Endothelial cell of hepatic sinusoid (primary cell): ENCODE data around the gene NR3C2.
"Not testable (repeated sequence)": the region's sequence is repeated elsewhere in the genome, so short reads cannot be mapped to it uniquely, and the experiment has no call there.

Experiments used
- in situ Hi-C: cut with HindIII; loops from 2 replicates; pipeline ENCODE4 v1.10.0; 2017; ENCODE audit warnings: low sequenced_read_pairs

Gene NR3C2

GRCh38 chr4:148226341-148226740 is 215.9 kb downstream of the NR3C2 start:
- in situ Hi-C loops: no loop called here

DNA sequence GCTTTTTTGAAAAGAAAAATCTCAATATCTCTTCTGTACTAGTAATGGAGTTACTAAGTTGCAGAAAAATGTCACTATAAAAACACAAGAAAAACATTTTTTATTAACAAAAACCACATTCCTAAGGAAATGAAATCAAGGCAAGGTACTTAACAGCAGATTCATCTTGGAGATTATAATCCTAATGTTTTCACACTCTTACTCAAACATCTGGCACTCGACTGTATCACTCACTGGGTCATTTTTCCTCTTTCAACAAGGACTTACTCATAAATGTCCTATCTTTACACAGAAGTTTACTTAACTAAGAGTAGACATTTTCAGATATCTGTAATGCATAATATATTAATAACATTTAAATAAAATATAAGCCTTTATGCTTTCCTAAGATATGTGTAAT is 216.6 kb downstream of the NR3C2 start:
- in situ Hi-C loops: no loop called here

- in situ Hi-C loops: no loop called here
Measured at GRCh38 chr4:148224476-148224875, 217.7 kb downstream of the NR3C2 start.

DNA sequence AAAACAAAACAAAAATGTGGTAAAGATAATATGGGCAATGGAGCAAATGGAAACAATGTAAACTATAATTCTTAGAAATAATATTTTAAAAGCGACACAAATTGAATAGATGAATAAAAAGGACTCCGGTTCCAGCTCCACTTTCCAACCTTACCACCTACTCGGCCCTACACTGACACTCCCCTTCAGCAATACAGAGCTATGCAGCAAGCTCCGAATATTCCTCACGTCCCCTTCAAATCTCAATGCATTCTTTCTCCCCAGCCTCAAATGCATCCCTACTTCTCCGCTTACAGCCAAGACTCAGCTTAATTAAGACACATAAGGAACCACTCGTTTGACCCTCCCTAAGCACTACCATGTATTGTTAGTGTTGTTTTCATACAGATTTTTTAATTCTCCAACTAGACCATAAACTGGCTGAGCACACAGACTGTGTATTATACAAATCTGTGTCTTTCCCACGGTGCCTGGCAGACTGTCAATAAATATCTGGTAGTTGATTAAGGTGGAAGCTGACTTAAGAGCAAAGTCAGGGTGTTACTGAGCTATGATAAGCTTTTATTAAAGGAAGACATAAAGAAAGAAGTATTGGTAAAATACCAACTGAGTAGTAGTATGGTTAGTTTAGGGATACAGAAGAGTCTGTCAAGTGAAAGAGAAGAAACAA is 219.1 kb downstream of the NR3C2 start:
- in situ Hi-C loops: no loop called here

DNA sequence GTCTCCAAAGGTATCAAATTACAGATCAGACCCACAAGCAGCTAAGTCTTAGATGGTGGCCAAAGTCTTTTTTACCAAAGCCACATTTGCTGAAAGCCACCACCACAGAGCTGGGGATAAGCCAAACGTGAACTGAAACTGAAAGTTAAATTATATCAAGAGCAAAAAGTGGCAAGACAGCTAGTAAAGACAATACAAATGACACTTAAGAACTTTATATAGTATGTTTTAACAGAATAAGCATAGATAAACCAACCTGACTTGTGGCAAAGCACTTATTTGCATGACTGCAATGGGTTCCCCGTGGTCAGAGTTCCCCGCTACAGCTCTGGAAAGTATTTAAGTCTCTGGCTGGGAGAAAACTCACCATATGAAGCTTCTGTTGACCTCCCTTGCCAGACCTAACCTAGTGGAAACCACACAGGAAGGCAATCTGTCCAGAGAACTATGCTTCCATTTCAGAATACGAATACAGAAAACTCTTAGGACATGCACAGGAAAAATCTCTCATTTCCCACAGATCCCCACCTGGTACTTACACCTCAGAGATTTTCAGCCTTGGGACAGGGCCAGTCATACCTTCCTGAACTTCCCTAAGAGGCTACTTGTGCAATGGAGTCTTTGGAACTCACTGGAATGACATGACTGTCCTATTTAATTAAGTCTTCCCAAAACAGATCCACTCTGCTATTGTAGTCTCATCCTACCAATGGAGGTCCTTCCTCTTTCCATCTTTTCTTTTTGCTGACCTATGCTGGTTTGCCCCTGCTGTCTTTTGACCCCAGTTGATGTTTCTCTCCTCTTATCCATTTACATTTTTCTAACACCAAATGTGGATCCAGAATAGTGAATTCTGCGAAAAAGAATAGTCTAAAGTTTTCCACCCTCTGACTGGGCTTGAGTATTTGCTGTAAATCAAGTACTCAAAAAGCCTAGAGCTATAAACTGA is 225.1 kb downstream of the NR3C2 start:
- in situ Hi-C loops: no loop called here

GRCh38 chr4:148216321-148216720 is 225.9 kb downstream of the NR3C2 start:
- in situ Hi-C loops: no loop called here

DNA sequence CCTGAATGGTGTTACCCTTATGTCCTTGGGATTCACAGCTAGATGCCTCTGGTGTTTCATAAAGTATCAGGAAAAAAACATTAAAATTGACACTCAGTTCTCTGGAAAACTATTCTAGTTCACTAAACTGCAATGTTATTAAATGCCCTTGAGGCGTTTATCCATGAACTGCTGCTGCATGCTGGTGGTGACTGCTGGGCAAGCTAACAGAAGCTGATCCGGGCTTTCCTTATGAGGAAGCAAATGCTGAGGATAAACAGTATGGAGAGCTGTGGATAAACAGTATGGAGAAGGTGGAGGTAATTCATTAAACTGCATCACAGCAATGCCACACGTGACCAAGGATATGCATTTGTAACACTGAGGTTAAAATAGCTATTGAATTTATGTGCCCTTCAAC is 227.0 kb downstream of the NR3C2 start:
- in situ Hi-C loops: no loop called here

DNA sequence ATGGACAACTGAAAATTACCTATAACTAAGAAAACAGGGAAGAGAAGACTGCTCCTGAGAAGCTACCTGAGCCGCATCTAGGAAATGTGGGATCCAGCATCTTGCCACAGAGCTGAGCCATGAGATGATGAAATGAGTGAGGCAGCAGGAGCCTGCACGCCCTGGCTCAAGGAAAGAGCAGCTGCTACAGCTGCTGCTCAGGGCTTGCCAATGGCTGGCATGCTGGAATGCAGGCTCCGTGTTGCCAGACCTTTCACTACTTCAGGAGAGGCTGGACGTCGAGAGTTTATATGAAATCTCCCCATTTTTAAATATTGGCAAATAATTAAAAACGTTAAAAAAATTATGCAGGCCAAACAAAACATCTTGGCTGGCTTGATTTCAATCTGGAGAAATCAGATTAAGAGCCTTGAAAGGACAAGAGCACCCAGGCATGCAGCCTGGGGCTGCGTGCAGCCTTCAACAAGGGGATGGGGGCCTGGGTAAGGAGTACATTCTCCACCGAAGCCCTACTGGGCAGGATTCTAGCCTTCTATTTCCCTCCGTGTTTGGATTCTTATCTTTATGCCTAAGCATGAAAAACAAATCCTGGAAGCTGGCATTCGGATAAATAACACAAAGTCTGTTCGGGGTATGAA is 227.6 kb downstream of the NR3C2 start:
- in situ Hi-C loops: no loop called here

DNA sequence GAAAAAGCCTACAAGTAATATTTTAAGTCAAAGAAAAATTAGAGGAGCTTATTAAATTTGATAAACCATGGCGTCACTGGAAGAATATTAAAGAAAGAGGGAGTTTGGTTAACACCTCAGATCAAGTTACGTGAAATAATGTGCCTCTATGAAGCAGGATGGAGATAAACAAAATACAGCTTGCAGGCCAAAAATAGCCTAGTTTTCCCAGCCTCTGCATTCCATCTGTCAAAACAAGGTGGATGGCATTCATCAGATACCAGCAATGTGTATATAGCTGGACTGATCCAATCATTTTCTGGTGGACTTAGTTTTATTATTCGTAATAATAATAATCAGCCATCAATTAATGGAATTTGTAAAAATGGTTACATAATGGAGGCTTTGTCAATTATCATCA is 230.7 kb downstream of the NR3C2 start:
- in situ Hi-C loops: no loop called here

GRCh38 chr4:148210661-148211060 is 231.6 kb downstream of the NR3C2 start:
- in situ Hi-C loops: no loop called here

DNA sequence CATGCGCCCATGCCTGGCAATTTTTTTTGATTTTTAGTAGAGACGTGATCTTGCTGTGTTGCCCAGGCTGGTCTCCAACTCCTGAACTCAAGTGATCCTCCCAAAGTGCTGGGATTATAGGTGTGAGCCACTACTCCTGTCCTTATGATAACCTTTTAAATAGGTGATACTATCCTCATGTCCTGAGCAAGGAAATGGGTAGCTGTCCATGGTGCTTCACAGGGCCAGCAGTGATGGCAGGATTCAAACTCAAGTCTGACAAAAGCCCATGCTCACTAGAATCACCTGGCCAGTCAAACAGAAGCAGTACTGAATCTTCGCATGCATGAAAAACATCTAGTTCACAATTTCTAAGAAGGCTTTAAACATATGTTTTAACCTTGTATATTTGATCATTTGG is 235.1 kb downstream of the NR3C2 start:
- in situ Hi-C loops: no loop called here

GRCh38 chr4:148205476-148205875 is 236.7 kb downstream of the NR3C2 start:
- in situ Hi-C loops: no loop called here

DNA sequence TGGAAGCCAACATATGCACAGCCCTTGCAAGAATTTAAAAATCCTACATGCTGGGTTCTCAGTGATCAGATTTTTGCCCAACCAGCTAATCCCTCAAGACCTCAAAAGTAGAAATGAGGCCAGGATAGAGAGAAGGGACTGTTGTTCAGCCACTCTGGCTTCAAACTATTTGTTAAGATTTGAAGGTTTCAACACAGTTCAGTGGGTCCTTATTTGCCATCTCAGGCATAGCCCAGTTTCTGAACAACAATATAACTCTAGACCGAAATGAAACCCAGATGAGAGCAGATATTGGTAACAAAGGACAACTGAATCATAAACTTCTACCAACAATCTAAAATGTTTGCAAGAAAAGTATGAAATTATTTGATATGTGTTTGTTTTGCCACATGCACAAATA is 237.3 kb downstream of the NR3C2 start:
- in situ Hi-C loops: no loop called here

DNA sequence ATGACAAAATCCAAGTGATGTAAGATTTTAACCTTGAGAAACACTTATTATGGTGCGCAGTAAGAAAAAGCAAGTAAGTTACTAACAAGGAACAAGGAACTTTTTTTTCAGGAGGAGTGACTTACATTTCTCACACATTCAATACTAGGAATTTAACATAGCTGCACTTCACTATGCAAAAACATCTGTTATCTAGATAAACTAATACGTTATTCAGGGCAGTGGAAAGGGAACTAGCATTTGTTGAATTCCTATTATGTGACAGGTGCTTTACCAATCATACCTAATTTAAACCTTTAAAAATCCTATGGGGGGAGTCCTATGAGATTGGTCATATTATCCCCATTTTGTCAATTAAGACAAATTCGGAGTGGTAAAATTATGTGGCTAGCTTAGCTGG is 238.0 kb downstream of the NR3C2 start:
- in situ Hi-C loops: no loop called here

- in situ Hi-C loops: no loop called here
Measured at GRCh38 chr4:148203056-148203898, 238.9 kb downstream of the NR3C2 start.

DNA sequence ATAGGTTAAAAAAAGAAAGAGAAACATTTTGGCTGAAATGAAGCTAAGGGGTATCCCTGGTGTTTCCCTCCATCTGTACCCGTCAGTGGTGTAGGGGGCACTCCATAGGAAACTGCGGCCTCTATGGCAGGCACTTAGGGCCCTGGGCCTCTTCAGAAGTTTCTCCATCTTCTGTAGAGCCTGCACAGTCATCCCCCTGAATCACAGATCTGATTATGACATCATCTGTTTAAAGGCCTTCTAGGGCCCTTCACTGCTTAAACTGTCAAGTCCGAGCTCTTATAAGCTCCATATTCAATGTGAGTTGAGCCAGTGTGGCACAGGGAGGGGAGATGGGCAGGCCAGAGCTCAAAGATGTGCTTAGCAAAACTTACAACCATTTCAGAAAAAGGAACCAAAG is 241.3 kb downstream of the NR3C2 start:
- in situ Hi-C loops: no loop called here

- in situ Hi-C loops: no loop called here
Measured at GRCh38 chr4:148196164-148196563, 246.1 kb downstream of the NR3C2 start.

- in situ Hi-C loops: no loop called here
Measured at GRCh38 chr4:148192526-148192925, 249.7 kb downstream of the NR3C2 start.

DNA sequence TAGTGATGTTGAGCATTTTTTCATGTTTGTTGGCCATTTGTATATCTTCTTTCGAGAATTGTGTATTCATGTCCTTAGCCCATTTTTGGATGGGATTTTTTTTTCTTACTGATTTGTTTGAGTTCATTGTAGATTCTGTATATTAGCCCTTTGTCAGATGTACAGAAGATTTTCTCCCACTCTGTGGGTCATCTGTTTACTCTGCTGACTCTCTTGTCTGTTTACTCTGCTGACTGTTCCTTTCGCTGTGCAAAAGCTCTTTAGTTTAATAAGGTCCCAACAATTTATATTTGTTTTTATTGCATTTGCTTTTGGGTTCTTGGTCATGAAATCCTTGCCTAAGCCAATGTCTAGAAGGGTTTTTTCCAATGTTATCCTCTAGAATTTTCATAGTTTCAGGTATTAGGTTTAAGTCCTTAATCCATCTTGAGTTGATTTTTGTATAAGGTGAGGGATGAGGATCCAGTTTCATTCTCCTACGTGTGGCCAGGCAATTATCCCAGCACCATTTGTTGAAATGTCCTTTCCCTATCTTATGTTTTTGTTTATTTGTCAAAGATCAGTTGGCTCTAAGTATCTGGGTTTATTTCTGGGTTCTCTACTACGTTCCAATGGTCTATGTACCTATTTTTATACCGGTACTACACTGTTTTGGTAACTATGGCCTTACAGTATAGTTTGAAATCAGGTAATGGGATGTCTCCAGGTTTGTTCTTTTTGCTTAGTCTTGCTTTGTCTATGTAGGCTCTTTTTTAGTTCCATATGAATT is 254.6 kb downstream of the NR3C2 start:
- in situ Hi-C loops: not testable (repeated sequence)

DNA sequence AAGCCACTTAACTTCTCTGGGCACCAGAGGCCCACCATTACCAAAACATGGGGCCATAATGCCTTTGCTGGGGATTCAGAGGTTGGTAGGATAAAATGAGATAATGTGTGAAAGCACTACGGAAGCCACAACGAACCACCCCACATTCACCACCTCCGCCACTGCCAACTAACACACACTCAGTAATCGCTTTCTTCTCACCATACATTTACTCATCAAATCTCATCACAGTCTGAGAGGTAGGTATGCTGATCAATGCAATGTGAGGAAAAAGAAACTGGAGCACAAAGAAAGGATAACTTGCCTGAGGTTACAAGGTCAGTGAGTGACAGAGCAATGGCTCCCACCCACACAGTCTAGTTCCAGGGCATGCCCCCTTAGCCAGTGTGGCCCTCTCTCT is 257.3 kb downstream of the NR3C2 start:
- in situ Hi-C loops: no loop called here
